C4-2B (cell line): ENCODE results near the gene KAT2B.

Experiments
- H3K27ac ChIP-seq: fragments of 450-650 bp; 2 replicates; pipeline ENCODE4 v1.5.1; 2017
- CTCF ChIP-seq: fragments of 450-650 bp; conservative IDR thresholded peaks from 2 replicates; pipeline ENCODE4 v1.5.1; 2017; ENCODE audit warnings: mild to moderate bottlenecking
- ZFX ChIP-seq: fragments of 450-650 bp; IDR thresholded peaks from 2 replicates; pipeline ENCODE4 v1.6.1; 2017

KAT2B gene

GRCh38 chr3:20075197-20075596, 35.0 kb downstream of the KAT2B start:
- TF ChIP-seq CTCF (no peak), ZFX (no peak)
- no peak overlapping the region for H3K27ac ChIP-seq

GRCh38 chr3:20076296-20076997, 36.2 kb downstream of the KAT2B start:
- TF ChIP-seq CTCF (no peak), ZFX (no peak)
- no peak overlapping the region for H3K27ac ChIP-seq

GRCh38 chr3:20077068-20077467, 36.8 kb downstream of the KAT2B start:
- H3K27ac ChIP-seq, result no peak overlapping the region
- TF ChIP-seq ZFX, result no peak
- no peak for TF ChIP-seq CTCF

GRCh38 chr3:20078194-20078714, 38.0 kb downstream of the KAT2B start:
- TF ChIP-seq ZFX, result no peak
- TF ChIP-seq CTCF, result no peak
- no peak overlapping the region for H3K27ac ChIP-seq

GRCh38 chr3:20079621-20080020, 39.4 kb downstream of the KAT2B start:
- TF ChIP-seq ZFX, result no peak
- no peak for TF ChIP-seq CTCF
- H3K27ac ChIP-seq, result no peak overlapping the region

- H3K27ac ChIP-seq, result no peak overlapping the region
- TF ChIP-seq CTCF (no peak), ZFX (no peak)
Observed at GRCh38 chr3:20080956-20081554, 40.8 kb downstream of the KAT2B start.

- H3K27ac ChIP-seq, result no peak overlapping the region
- TF ChIP-seq ZFX (no peak), CTCF (no peak)
Observed at GRCh38 chr3:20083253-20083652, 43.0 kb downstream of the KAT2B start.
